Mesendoderm (in vitro differentiated cells): Measurements from ENCODE around the gene BCL6.

Experiments used
- DNase-seq: peaks from one replicate; pipeline ENCODE4 v3.0.0; 2013
- H2AK5ac ChIP-seq: 2 replicates; pipeline ENCODE4 v1.6.1; 2013; ENCODE audit warnings: low read length, inconsistent platforms
- H2BK120ac ChIP-seq: 2 replicates; pipeline ENCODE4 v1.6.1; 2013; ENCODE audit warnings: low read depth, mild to moderate bottlenecking, low read length, moderate library complexity, mixed read lengths
- H2BK15ac ChIP-seq: replicated peaks from 2 replicates; pipeline ENCODE4 v1.6.1; 2013; ENCODE audit warnings: low read depth, mild to moderate bottlenecking, moderate library complexity
- H2BK5ac ChIP-seq: 2 replicates; pipeline ENCODE4 v1.6.1; 2013; ENCODE audit warnings: low read length, inconsistent platforms
- H3K18ac ChIP-seq: 2 replicates; pipeline ENCODE4 v1.6.1; 2013; ENCODE audit warnings: mild to moderate bottlenecking, low read length, mixed read lengths
- H3K23ac ChIP-seq: one replicate; pipeline ENCODE4 v1.6.1; 2013; ENCODE audit warnings: low read length
- H3K27ac ChIP-seq: 2 replicates; pipeline ENCODE4 v1.5.1; 2013; ENCODE audit warnings: low read depth, mild to moderate bottlenecking, inconsistent platforms, low read length, moderate library complexity
- H3K27me3 ChIP-seq: 2 replicates; pipeline ENCODE4 v1.6.1; 2013; ENCODE audit warnings: low read length, control low read depth, mild to moderate bottlenecking, inconsistent platforms; ENCODE audit not compliant: insufficient read depth, poor library complexity
- H3K36me3 ChIP-seq: 2 replicates; pipeline ENCODE4 v1.6.1; 2013; ENCODE audit warnings: low read length, inconsistent platforms; ENCODE audit not compliant: control insufficient read depth, insufficient read depth
- H3K4ac ChIP-seq: one replicate; pipeline ENCODE4 v1.6.1; 2013; ENCODE audit warnings: low read depth, mild to moderate bottlenecking, low read length, moderate library complexity
- H3K4me1 ChIP-seq: 2 replicates; pipeline ENCODE4 v1.6.1; 2013; ENCODE audit warnings: low read depth, low read length, inconsistent platforms; ENCODE audit not compliant: control insufficient read depth
- H3K4me2 ChIP-seq: 2 replicates; pipeline ENCODE4 v1.6.1; 2013; ENCODE audit warnings: low read length
- H3K4me3 ChIP-seq: 2 replicates; pipeline ENCODE4 v1.5.1; 2013; ENCODE audit warnings: mild to moderate bottlenecking, low read length
- H3K56ac ChIP-seq: one replicate; pipeline ENCODE4 v1.6.1; 2013; ENCODE audit warnings: low read length
- H3K79me1 ChIP-seq: 2 replicates; pipeline ENCODE4 v1.6.1; 2013; ENCODE audit warnings: low read length, inconsistent platforms
- H3K79me2 ChIP-seq: 2 replicates; pipeline ENCODE4 v1.6.1; 2013; ENCODE audit warnings: mild to moderate bottlenecking, low read length; ENCODE audit not compliant: control insufficient read depth, insufficient read depth
- H3K9ac ChIP-seq: 2 replicates; pipeline ENCODE4 v1.6.1; 2013; ENCODE audit warnings: low read length, inconsistent platforms
- H4K5ac ChIP-seq: one replicate; pipeline ENCODE4 v1.6.1; 2013; ENCODE audit warnings: low read length
- H4K8ac ChIP-seq: one replicate; pipeline ENCODE4 v1.6.1; 2013; ENCODE audit warnings: low read depth, mild to moderate bottlenecking, control low read depth, low read length, moderate library complexity
- WGBS: extraction: QIAGEN DNeasy Blood & Tissue Kit; methylation state at CpG from one replicate; pipeline ENCODE4 v1.1.7; 2013; ENCODE audit warnings: low lambda C conversion rate, missing lambda C conversion rate; ENCODE audit not compliant: insufficient coverage; ENCODE audit errors: extremely low coverage; 5-methylcytosine and 5-hydroxymethylcytosine counted together

The BCL6 gene

DNA sequence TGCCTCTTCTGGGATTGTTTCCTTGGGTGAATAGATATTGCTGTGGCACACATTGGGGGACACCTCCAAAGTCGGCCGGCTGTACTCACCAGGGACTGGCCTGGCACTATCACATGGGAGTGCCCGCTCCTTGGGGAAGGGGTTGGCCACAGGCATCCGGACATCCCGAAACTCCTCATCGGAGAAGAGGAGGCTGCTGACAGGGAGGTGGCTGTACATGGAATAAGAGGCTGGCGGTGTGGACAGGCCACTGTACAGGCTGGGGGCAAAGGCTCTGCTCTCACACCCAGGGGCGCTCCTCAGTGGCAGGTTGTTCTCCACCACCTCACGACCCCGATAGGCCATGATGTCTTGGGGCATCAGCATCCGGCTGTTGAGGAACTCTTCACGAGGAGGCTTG, 15.7 kb downstream of the BCL6 start:
- H3K4me1 ChIP-seq, result no peaks in the 10 kb centered on the region
- no peaks in the 10 kb centered on the region for H3K79me1 ChIP-seq
- H3K4ac ChIP-seq, result no peak overlapping the region
- no peak overlapping the region for H3K4me2 ChIP-seq
- no peak overlapping the region for H4K5ac ChIP-seq
- no peak overlapping the region for H3K56ac ChIP-seq
- no peaks in the 10 kb centered on the region for H3K36me3 ChIP-seq
- no peaks in the 10 kb centered on the region for H3K27me3 ChIP-seq
- no peak overlapping the region for H2BK5ac ChIP-seq
- WGBS, result no CpG with 5 or more reads among the region's 12 CpGs
- no peak overlapping the region for H4K8ac ChIP-seq
- no peak overlapping the region for H3K4me3 ChIP-seq
- DNase-seq, result no peak
- no peak overlapping the region for H3K27ac ChIP-seq
- no peak overlapping the region for H3K18ac ChIP-seq
- no peak overlapping the region for H3K23ac ChIP-seq
- no peak overlapping the region for H2AK5ac ChIP-seq
- H3K9ac ChIP-seq, result no peak overlapping the region
- H3K79me2 ChIP-seq, result no peaks in the 10 kb centered on the region
- no peak overlapping the region for H2BK120ac ChIP-seq
- H2BK15ac ChIP-seq, result no peak overlapping the region

DNA sequence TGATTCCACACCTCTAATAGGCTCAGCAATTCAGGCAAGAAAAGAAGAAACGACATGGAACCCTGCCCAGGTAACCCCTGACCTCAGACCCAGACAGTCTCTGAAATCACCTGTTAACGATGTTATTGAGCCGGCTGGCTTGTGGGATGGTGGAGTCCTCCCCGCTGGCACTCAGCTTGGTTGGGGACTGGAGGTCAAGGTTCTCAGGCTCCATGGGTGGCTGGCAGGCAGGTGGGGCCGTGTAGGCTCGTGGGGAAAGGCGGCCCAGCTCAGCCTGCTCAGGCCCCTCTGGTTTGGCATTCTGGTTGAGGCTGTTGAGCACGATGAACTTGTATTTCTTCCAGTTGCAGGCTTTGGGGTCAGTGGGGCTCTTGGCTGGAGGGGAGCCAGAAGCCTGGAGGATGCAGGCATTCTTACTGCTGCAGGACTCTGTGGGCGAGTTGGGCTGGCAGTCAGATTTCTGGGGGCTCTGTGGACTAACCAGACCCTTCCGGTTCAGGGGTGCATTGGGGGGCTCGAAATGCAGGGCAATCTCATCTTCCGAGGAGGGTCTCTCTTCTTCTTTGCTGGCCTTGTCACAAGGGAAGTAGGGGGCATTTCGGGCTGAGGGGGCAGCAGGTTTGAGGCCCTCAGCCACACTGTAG, 16.2 kb downstream of the BCL6 start:
- Histone ChIP-seq H2BK5ac (no peak overlapping the region), H4K5ac (no peak overlapping the region), H3K23ac (no peak overlapping the region), H3K4ac (no peak overlapping the region), H3K79me1 (no peaks in the 10 kb centered on the region), H3K4me1 (no peaks in the 10 kb centered on the region), H4K8ac (no peak overlapping the region), H3K4me2 (no peak overlapping the region), H3K79me2 (no peaks in the 10 kb centered on the region), H3K27me3 (no peaks in the 10 kb centered on the region), H2BK120ac (no peak overlapping the region), H2BK15ac (no peak overlapping the region), H3K18ac (no peak overlapping the region), H3K4me3 (no peak overlapping the region), H3K56ac (no peak overlapping the region), H3K36me3 (no peaks in the 10 kb centered on the region), H3K27ac (no peak overlapping the region), H3K9ac (no peak overlapping the region), H2AK5ac (no peak overlapping the region)
- WGBS, result no CpG with 5 or more reads among the region's 13 CpGs
- no peak for DNase-seq

DNA sequence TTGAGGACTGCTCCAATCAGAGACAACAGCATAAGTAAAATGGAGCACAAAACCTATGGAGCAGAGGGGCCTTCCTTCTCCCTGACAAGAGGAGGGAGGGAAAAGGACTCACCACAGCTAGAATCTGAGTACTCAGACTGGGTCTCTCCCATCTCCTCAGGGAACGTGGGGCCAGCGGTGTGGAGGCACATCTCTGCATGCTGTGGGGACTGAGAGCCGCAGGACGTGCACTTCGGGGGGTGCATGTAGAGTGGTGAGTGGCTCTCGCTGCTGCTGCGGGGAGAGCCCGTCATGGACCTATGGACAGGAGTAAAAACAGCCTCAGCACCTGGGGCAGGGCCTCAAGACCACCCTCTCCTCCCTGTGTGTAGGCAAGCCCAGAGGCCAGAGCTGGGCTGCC, 17.0 kb downstream of the BCL6 start:
- H3K36me3 ChIP-seq, result no peaks in the 10 kb centered on the region
- H2BK120ac ChIP-seq, result no peak overlapping the region
- H3K27ac ChIP-seq, result no peak overlapping the region
- H3K4me1 ChIP-seq, result no peaks in the 10 kb centered on the region
- H3K56ac ChIP-seq, result no peak overlapping the region
- H4K8ac ChIP-seq, result no peak overlapping the region
- no peak for DNase-seq
- no peak overlapping the region for H2BK5ac ChIP-seq
- H3K4me2 ChIP-seq, result no peak overlapping the region
- no peak overlapping the region for H2BK15ac ChIP-seq
- H3K23ac ChIP-seq, result no peak overlapping the region
- H4K5ac ChIP-seq, result no peak overlapping the region
- no peaks in the 10 kb centered on the region for H3K27me3 ChIP-seq
- H3K79me1 ChIP-seq, result no peaks in the 10 kb centered on the region
- WGBS, result no CpG with 5 or more reads among the region's 8 CpGs
- H3K79me2 ChIP-seq, result no peaks in the 10 kb centered on the region
- no peak overlapping the region for H3K18ac ChIP-seq
- no peak overlapping the region for H2AK5ac ChIP-seq
- H3K4me3 ChIP-seq, result no peak overlapping the region
- H3K4ac ChIP-seq, result no peak overlapping the region
- H3K9ac ChIP-seq, result no peak overlapping the region

- H3K9ac ChIP-seq, result no peak overlapping the region
- H3K36me3 ChIP-seq, result no peaks in the 10 kb centered on the region
- H3K4me1 ChIP-seq, result no peaks in the 10 kb centered on the region
- H3K4ac ChIP-seq, result no peak overlapping the region
- no peak for DNase-seq
- H3K79me2 ChIP-seq, result no peaks in the 10 kb centered on the region
- H3K4me2 ChIP-seq, result no peak overlapping the region
- no CpG with 5 or more reads among the region's 13 CpGs for whole genome bisulfite sequencing
- H2BK5ac ChIP-seq, result no peak overlapping the region
- no peak overlapping the region for H3K18ac ChIP-seq
- no peak overlapping the region for H3K56ac ChIP-seq
- H3K27ac ChIP-seq, result no peak overlapping the region
- no peak overlapping the region for H2BK15ac ChIP-seq
- no peak overlapping the region for H2AK5ac ChIP-seq
- H4K5ac ChIP-seq, result no peak overlapping the region
- no peak overlapping the region for H2BK120ac ChIP-seq
- no peak overlapping the region for H3K4me3 ChIP-seq
- H3K23ac ChIP-seq, result no peak overlapping the region
- no peaks in the 10 kb centered on the region for H3K27me3 ChIP-seq
- H3K79me1 ChIP-seq, result no peaks in the 10 kb centered on the region
- no peak overlapping the region for H4K8ac ChIP-seq
Measured at GRCh38 chr3:187726564-187726963, 18.7 kb downstream of the BCL6 start.

GRCh38 chr3:187725653-187726370, 19.5 kb downstream of the BCL6 start:
- no peak overlapping the region for H3K4ac ChIP-seq
- DNase-seq, result no peak
- no peak overlapping the region for H3K23ac ChIP-seq
- no peak overlapping the region for H2BK5ac ChIP-seq
- H3K18ac ChIP-seq, result no peak overlapping the region
- no peak overlapping the region for H3K56ac ChIP-seq
- no peaks in the 10 kb centered on the region for H3K79me1 ChIP-seq
- H3K27ac ChIP-seq, result no peak overlapping the region
- H2BK120ac ChIP-seq, result no peak overlapping the region
- H2AK5ac ChIP-seq, result no peak overlapping the region
- H3K4me3 ChIP-seq, result no peak overlapping the region
- no peak overlapping the region for H3K9ac ChIP-seq
- H3K27me3 ChIP-seq, result no peaks in the 10 kb centered on the region
- H3K36me3 ChIP-seq, result no peaks in the 10 kb centered on the region
- no peak overlapping the region for H4K5ac ChIP-seq
- no peak overlapping the region for H4K8ac ChIP-seq
- no peak overlapping the region for H2BK15ac ChIP-seq
- H3K79me2 ChIP-seq, result no peaks in the 10 kb centered on the region
- H3K4me1 ChIP-seq, result no peaks in the 10 kb centered on the region
- H3K4me2 ChIP-seq, result no peak overlapping the region
- WGBS, result no CpG with 5 or more reads among the region's 7 CpGs

GRCh38 chr3:187725224-187725623, 20.0 kb downstream of the BCL6 start:
- no peaks in the 10 kb centered on the region for H3K4me1 ChIP-seq
- no peak overlapping the region for H3K4me2 ChIP-seq
- H3K4me3 ChIP-seq, result no peak overlapping the region
- no peak overlapping the region for H4K8ac ChIP-seq
- no peak overlapping the region for H2BK15ac ChIP-seq
- no peak overlapping the region for H3K9ac ChIP-seq
- H3K36me3 ChIP-seq, result no peaks in the 10 kb centered on the region
- H3K27ac ChIP-seq, result no peak overlapping the region
- no peak for DNase-seq
- no peak overlapping the region for H4K5ac ChIP-seq
- H2BK120ac ChIP-seq, result no peak overlapping the region
- no peak overlapping the region for H3K56ac ChIP-seq
- H3K27me3 ChIP-seq, result no peaks in the 10 kb centered on the region
- no CpG with 5 or more reads among the region's 22 CpGs for WGBS
- H3K23ac ChIP-seq, result no peak overlapping the region
- no peaks in the 10 kb centered on the region for H3K79me2 ChIP-seq
- H2BK5ac ChIP-seq, result no peak overlapping the region
- H3K4ac ChIP-seq, result no peak overlapping the region
- no peak overlapping the region for H3K18ac ChIP-seq
- H3K79me1 ChIP-seq, result no peaks in the 10 kb centered on the region
- H2AK5ac ChIP-seq, result no peak overlapping the region
